NB4 (cell line): ENCODE data around the gene NT5M.

Source experiments
- DNase-seq: peaks from one replicate; pipeline ENCODE4 v3.0.0; 2010; ENCODE audit warnings: low read depth
- H3K4me3 ChIP-seq: one replicate; pipeline ENCODE4 v1.5.1; 2011; ENCODE audit warnings: mild to moderate bottlenecking, low read depth, low read length, moderate library complexity
- CTCF ChIP-seq: IDR thresholded peaks from one replicate; pipeline ENCODE4 v1.5.1; 2012; ENCODE audit warnings: low read depth, low read length
- MAX ChIP-seq: IDR thresholded peaks from 2 replicates; pipeline ENCODE4 v1.6.1; 2011; ENCODE audit warnings: low read depth, low read length
- MYC ChIP-seq: IDR thresholded peaks from 2 replicates; pipeline ENCODE4 v1.6.1; 2011; ENCODE audit warnings: low read depth, low read length
- POLR2A ChIP-seq: IDR thresholded peaks from 2 replicates; pipeline ENCODE4 v1.6.1; 2011; ENCODE audit warnings: mild to moderate bottlenecking; ENCODE audit not compliant: insufficient read length; ENCODE audit errors: extremely low read depth

The NT5M gene

GRCh38 chr17:17385491-17385890 lies 82.3 kb downstream of the NT5M start:
- no peak for DNase-seq
- no peak for TF ChIP-seq POLR2A
- no peak for TF ChIP-seq CTCF
- no peak for TF ChIP-seq MYC
- TF ChIP-seq MAX, result no peak
- H3K4me3 ChIP-seq, result no peak overlapping the region

GRCh38 chr17:17386094-17386800 lies 83.1 kb downstream of the NT5M start:
- no peak for DNase-seq
- no peak for TF ChIP-seq MAX
- no peak for TF ChIP-seq CTCF
- TF ChIP-seq POLR2A, result no peak
- TF ChIP-seq MYC, result no peak
- H3K4me3 ChIP-seq, result no peak overlapping the region

GRCh38 chr17:17387017-17387497 lies 83.9 kb downstream of the NT5M start:
- no peak for DNase-seq
- H3K4me3 ChIP-seq, result no peak overlapping the region
- TF ChIP-seq MAX, result no peak
- no peak for TF ChIP-seq CTCF
- TF ChIP-seq MYC, result no peak
- TF ChIP-seq POLR2A, result no peak

GRCh38 chr17:17387498-17388362 lies 84.6 kb downstream of the NT5M start:
- DNase-seq, result peak; percentile 54
- H3K4me3 ChIP-seq, result no peak overlapping the region

More at GRCh38 chr17:17387498-17388362, 84.6 kb downstream of the NT5M start:
- no peak for TF ChIP-seq MAX
- peak; percentile 42 for TF ChIP-seq CTCF
- no peak for TF ChIP-seq MYC
